ENCODE measurements around the gene EXOC3. TPM values are rescaled to one million over a fixed set of nuclear protein-coding genes. Genes with fewer than 3 reads are reported as not detected.
"Not testable (repeated sequence)": the region's sequence is repeated elsewhere in the genome, so short reads cannot be mapped to it uniquely, and the experiment has no call there.

EXOC3 gene
- total RNA-seq, 1 donor from 2014 or later, result 67.3 TPM

DNA sequence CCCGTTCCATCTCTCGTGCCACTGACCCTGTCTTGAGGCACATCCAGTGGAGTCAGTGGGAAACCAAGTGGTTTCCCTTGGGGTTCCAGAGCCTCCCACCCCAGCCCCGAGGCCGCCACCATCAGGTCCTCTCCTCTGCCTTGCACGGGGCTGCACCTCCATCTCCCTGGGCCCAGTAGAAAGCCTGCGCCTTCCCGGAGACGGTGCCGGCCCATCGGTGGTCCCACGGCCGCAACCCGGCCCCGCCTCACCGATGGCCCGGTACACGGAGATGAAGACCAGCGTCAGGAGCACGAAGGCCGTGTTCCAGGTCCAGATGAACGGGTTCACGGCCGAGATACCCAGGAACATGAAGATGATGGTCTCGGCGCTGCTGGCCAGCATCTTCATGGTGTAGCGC lies 40.0 kb downstream of the EXOC3 start:
- no peaks in the 10 kb centered on the region for H3K9me3 Mint-ChIP-seq (ENCODE audit: low read depth)
- H3K27ac Mint-ChIP-seq, result no peak overlapping the region
- H3K36me3 Mint-ChIP-seq (ENCODE audit: insufficient read depth), result no peaks in the 10 kb centered on the region
- peaks cover 11% of the 10 kb centered on the region for H3K27me3 Mint-ChIP-seq
- no peak for TF ChIP-seq CTCF (IDR thresholded peaks at IDR 0.05; ENCODE audit: unreplicated experiment)
- H3K4me1 Mint-ChIP-seq (ENCODE audit: low read depth), result no peaks in the 10 kb centered on the region
- no peak for DNase-seq (ENCODE audit: low spot score, unreplicated experiment)
- no peak overlapping the region for H3K4me3 Mint-ChIP-seq (ENCODE audit: low read depth)

- Mint-ChIP-seq H3K9me3 (ENCODE audit: low read depth) (no peaks in the 10 kb centered on the region), H3K27me3 (peaks cover 11% of the 10 kb centered on the region), H3K4me3 (ENCODE audit: low read depth) (no peak overlapping the region), H3K4me1 (ENCODE audit: low read depth) (no peaks in the 10 kb centered on the region), H3K27ac (no peak overlapping the region), H3K36me3 (ENCODE audit: insufficient read depth) (no peaks in the 10 kb centered on the region)
- no peak for DNase-seq (ENCODE audit: low spot score, unreplicated experiment)
- TF ChIP-seq CTCF (IDR thresholded peaks at IDR 0.05; ENCODE audit: unreplicated experiment), result no peak
Measured at GRCh38 chr5:483434-484140, 40.6 kb downstream of the EXOC3 start.

GRCh38 chr5:484556-484955 lies 41.6 kb downstream of the EXOC3 start:
- Mint-ChIP-seq H3K4me1 (ENCODE audit: low read depth) (no peaks in the 10 kb centered on the region), H3K27me3 (peaks cover 11% of the 10 kb centered on the region), H3K36me3 (ENCODE audit: insufficient read depth) (no peaks in the 10 kb centered on the region), H3K27ac (no peak overlapping the region), H3K4me3 (ENCODE audit: low read depth) (no peak overlapping the region), H3K9me3 (ENCODE audit: low read depth) (no peaks in the 10 kb centered on the region)
- TF ChIP-seq CTCF (IDR thresholded peaks at IDR 0.05; ENCODE audit: unreplicated experiment), result no peak
- no peak for DNase-seq (ENCODE audit: low spot score, unreplicated experiment)

DNA sequence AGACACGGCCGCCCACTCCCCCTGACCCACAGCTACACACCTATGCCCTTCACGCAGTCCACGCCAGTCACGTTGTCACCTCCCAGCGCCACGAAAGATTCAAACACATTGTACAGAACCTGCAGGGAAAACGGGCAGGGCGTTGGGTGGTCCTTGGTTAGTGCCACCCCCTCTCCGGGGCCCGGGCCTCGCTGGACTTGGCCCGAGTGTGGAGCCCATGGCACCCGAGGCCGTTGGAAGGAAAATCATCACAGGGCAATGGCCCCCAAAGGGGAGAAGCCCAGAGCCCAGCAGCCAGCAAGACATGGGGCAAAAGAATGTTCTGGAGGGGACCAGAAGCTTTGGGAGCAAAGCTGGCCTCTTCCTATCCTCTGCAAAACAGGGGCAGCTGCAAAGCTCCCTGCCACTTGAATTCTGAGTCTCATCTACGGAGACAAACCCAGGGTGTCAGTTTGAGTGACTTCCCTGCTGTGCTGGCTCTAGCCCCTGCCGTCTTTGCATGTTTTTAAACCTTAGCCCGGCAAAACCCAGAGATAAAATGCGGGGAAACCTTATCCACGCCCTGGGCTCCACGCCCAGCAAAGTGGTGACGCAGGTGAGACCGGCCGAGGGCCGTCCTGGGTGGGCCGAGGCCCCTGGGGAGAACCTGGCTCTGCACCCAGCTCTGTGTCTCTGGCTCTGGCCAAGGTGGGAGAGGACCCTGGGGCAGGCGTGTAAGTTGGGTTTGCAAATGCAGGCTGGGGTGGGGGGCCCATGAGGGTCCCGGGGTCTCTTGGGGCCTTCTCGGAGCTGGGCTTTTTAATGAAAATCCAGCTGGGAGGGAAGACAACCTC lies 42.4 kb downstream of the EXOC3 start:
- Mint-ChIP-seq H3K4me3 (ENCODE audit: low read depth) (no peak overlapping the region), H3K27me3 (peaks cover 11% of the 10 kb centered on the region), H3K4me1 (ENCODE audit: low read depth) (no peaks in the 10 kb centered on the region), H3K9me3 (ENCODE audit: low read depth) (no peaks in the 10 kb centered on the region), H3K27ac (no peak overlapping the region), H3K36me3 (ENCODE audit: insufficient read depth) (no peaks in the 10 kb centered on the region)
- TF ChIP-seq CTCF (IDR thresholded peaks at IDR 0.05; ENCODE audit: unreplicated experiment), result no peak
- DNase-seq (ENCODE audit: low spot score, unreplicated experiment), result no peak

GRCh38 chr5:485946-486491 lies 43.0 kb downstream of the EXOC3 start:
- no peak overlapping the region for H3K27ac Mint-ChIP-seq
- no peaks in the 10 kb centered on the region for H3K36me3 Mint-ChIP-seq (ENCODE audit: insufficient read depth)
- no peak for DNase-seq (ENCODE audit: low spot score, unreplicated experiment)
- no peaks in the 10 kb centered on the region for H3K4me1 Mint-ChIP-seq (ENCODE audit: low read depth)
- no peak overlapping the region for H3K4me3 Mint-ChIP-seq (ENCODE audit: low read depth)
- H3K9me3 Mint-ChIP-seq (ENCODE audit: low read depth), result no peaks in the 10 kb centered on the region
- TF ChIP-seq CTCF (IDR thresholded peaks at IDR 0.05; ENCODE audit: unreplicated experiment), result no peak
- peaks cover 11% of the 10 kb centered on the region for H3K27me3 Mint-ChIP-seq

DNA sequence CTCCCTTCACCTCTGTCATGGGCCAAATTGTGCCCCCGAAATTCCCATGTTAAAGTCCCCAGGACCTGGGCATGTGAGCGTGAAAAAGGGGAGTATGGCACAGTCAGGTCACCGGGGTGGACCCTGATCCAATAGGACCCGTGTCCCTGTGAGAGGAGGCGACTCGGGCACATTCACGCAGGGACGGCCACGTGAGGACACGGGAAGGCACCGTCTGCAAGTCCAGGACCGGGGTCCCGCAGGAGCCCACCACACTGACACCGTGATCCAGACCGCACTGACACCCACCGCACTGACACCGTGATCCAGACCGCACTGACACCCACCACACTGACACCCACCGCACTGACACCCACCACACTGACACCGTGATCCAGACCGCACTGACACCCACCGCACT lies 43.6 kb downstream of the EXOC3 start:
- not testable (repeated sequence) for H3K4me3 Mint-ChIP-seq (ENCODE audit: low read depth); H3K9me3 Mint-ChIP-seq (ENCODE audit: low read depth); H3K36me3 Mint-ChIP-seq (ENCODE audit: insufficient read depth); H3K4me1 Mint-ChIP-seq (ENCODE audit: low read depth); DNase-seq (ENCODE audit: low spot score, unreplicated experiment); H3K27ac Mint-ChIP-seq
- peaks cover 11% of the 10 kb centered on the region for H3K27me3 Mint-ChIP-seq

Data from progenitor cell of endocrine pancreas (in vitro differentiated cells).